Transverse colon (tissue), 4 donors: Measurements from ENCODE around the gene TBC1D21.

Experiments
- CTCF ChIP-seq, 5 experiments: fragments of 200-600 bp in 3 of 5; fragments of 450-650 bp in 2 of 5; sonication (generic) in 3 of 5; IDR thresholded peaks; 1 replicate in 2 of 5; 2 replicates in 3 of 5; pipeline ENCODE4 v1.5.1; 2016 to 2017; ENCODE audit warnings: antibody characterized with exemption in 5 of 5, inconsistent platforms in 3 of 5, mild to moderate bottlenecking in 2 of 5, moderate library complexity in 1 of 5
- EP300 ChIP-seq: sonication (generic); formaldehyde crosslinking; IDR thresholded peaks from one replicate; pipeline ENCODE4 v1.6.1; 2017; ENCODE audit warnings: antibody characterized with exemption, low read depth
- POLR2A ChIP-seq: fragments of 450-650 bp; IDR thresholded peaks from one replicate; pipeline ENCODE4 v1.6.1; 2016; ENCODE audit warnings: antibody characterized with exemption, mild to moderate bottlenecking, moderate library complexity
- POLR2AphosphoS5 ChIP-seq, 3 donors: sonication (generic); formaldehyde crosslinking; IDR thresholded peaks; one replicate each; pipeline ENCODE4 v1.6.1; 2016; ENCODE audit warnings: antibody characterized with exemption in 3 of 3

GRCh38 chr15:73894133-73894814 is 20.9 kb downstream of the TBC1D21 start:
- TF ChIP-seq CTCF (IDR thresholded peaks at IDR 0.05) (no peak), POLR2A (no peak), POLR2AphosphoS5 (IDR thresholded peaks at IDR 0.05) (no peak), EP300 (no peak)
